ENCODE measurements around the gene AUH. TPM values are rescaled to one million over a fixed set of nuclear protein-coding genes. Genes with fewer than 3 reads are reported as not detected.
A peak's percentile ranks its signal among the peaks of the same experiment; 100 is the strongest.

AUH gene
- total RNA-seq, 1 donor from 2014 or later, result 28.5 TPM

GRCh38 chr9:91364702-91365101 is 3.0 kb upstream of the AUH start:
- Mint-ChIP-seq H3K4me1 (ENCODE audit: low read depth, unreplicated experiment) (peaks cover 10% of the 10 kb centered on the region), H3K27ac (ENCODE audit: unreplicated experiment) (no peak overlapping the region), H3K9me3 (ENCODE audit: unreplicated experiment) (peaks cover 10% of the 10 kb centered on the region), H3K36me3 (ENCODE audit: unreplicated experiment) (peaks cover 17% of the 10 kb centered on the region), H3K27me3 (ENCODE audit: unreplicated experiment) (peaks cover 5% of the 10 kb centered on the region), H3K4me3 (ENCODE audit: unreplicated experiment) (no peak overlapping the region)
- TF ChIP-seq, protein P1, sequence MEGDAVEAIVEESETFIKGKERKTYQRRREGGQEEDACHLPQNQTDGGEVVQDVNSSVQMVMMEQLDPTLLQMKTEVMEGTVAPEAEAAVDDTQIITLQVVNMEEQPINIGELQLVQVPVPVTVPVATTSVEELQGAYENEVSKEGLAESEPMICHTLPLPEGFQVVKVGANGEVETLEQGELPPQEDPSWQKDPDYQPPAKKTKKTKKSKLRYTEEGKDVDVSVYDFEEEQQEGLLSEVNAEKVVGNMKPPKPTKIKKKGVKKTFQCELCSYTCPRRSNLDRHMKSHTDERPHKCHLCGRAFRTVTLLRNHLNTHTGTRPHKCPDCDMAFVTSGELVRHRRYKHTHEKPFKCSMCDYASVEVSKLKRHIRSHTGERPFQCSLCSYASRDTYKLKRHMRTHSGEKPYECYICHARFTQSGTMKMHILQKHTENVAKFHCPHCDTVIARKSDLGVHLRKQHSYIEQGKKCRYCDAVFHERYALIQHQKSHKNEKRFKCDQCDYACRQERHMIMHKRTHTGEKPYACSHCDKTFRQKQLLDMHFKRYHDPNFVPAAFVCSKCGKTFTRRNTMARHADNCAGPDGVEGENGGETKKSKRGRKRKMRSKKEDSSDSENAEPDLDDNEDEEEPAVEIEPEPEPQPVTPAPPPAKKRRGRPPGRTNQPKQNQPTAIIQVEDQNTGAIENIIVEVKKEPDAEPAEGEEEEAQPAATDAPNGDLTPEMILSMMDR (IDR thresholded peaks at IDR 0.05; ENCODE audit: partially characterized antibody, unreplicated experiment), result no peak
- DNase-seq, result no peak

DNA sequence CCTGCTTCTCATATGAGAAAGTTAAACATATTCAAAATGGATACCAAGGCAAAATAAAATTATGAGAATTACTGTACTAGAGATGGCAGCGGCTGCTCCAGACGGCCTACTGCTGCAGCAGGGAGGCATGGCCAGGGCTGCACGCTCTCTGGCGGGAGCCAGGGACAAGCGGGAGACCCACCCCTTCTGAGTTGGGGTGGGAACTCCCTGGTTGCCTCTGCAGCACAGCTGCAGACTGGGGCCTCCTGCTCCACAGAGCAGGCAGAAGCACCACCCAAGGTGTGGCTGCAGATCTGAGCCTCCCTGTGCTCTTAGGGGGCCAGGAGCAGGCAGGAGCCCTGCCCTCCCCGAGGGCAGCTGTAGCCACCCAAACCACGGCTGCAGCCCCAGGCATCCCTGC is 2.3 kb upstream of the AUH start:
- Mint-ChIP-seq H3K4me3 (ENCODE audit: unreplicated experiment) (no peak overlapping the region), H3K27me3 (ENCODE audit: unreplicated experiment) (peaks cover 5% of the 10 kb centered on the region), H3K4me1 (ENCODE audit: low read depth, unreplicated experiment) (peaks cover 16% of the 10 kb centered on the region), H3K36me3 (ENCODE audit: unreplicated experiment) (peaks cover 17% of the 10 kb centered on the region), H3K9me3 (ENCODE audit: unreplicated experiment) (peaks cover 8% of the 10 kb centered on the region), H3K27ac (ENCODE audit: unreplicated experiment) (no peak overlapping the region)
- no peak for DNase-seq
- TF ChIP-seq, protein P1 (IDR thresholded peaks at IDR 0.05; ENCODE audit: partially characterized antibody, unreplicated experiment), result no peak

DNA sequence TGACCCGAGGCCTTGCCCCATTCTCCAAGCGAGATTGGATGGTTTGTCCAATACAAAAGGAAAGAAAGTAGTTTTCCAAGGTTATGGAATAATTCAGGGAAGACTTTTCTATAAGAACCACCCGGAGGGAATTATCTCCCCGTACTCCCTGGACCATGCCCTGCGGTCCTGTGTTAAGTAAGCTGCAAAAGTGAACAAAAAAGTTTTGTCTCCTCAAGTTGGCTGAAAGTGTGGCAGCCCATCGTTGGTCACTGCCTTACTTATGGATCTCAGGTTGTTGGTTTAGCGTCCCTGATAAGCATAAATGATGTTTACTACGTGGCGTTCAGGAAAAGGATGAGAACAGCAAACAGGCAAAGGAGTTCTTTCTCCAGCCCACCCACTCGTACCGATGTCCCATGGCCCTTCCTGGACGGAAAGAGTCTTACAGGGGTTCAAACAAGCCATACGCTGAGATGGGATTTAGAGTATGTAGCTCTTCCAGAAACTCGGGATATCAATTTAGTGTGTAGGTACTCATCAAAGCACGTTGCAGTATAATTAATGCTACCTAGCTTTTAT is 413 bp upstream of the AUH start:
- Mint-ChIP-seq H3K4me1 (ENCODE audit: low read depth, unreplicated experiment) (peaks cover 19% of the 10 kb centered on the region), H3K4me3 (ENCODE audit: unreplicated experiment) (peak overlapping the region; percentile 77), H3K27ac (ENCODE audit: unreplicated experiment) (peak overlapping the region; percentile 10), H3K9me3 (ENCODE audit: unreplicated experiment) (peaks cover 8% of the 10 kb centered on the region), H3K36me3 (ENCODE audit: unreplicated experiment) (peaks cover 6% of the 10 kb centered on the region), H3K27me3 (ENCODE audit: unreplicated experiment) (peaks cover 5% of the 10 kb centered on the region)
- TF ChIP-seq, protein P1 (IDR thresholded peaks at IDR 0.05; ENCODE audit: partially characterized antibody, unreplicated experiment), result no peak
- no peak for DNase-seq

- Mint-ChIP-seq H3K27ac (ENCODE audit: unreplicated experiment) (peak overlapping the region; percentile 94), H3K4me1 (ENCODE audit: low read depth, unreplicated experiment) (peaks cover 21% of the 10 kb centered on the region), H3K36me3 (ENCODE audit: unreplicated experiment) (peaks cover 6% of the 10 kb centered on the region), H3K27me3 (ENCODE audit: unreplicated experiment) (peaks cover 5% of the 10 kb centered on the region), H3K9me3 (ENCODE audit: unreplicated experiment) (peaks cover 10% of the 10 kb centered on the region), H3K4me3 (ENCODE audit: unreplicated experiment) (peak overlapping the region; percentile 100)
- TF ChIP-seq, protein P1 (IDR thresholded peaks at IDR 0.05; ENCODE audit: partially characterized antibody, unreplicated experiment), result no peak
- no peak for DNase-seq
Observed at GRCh38 chr9:91360551-91361290, 997 bp downstream of the AUH start.
